ENCODE data around the gene PELI1. TPM values are rescaled to one million over a fixed set of nuclear protein-coding genes. Genes with fewer than 3 reads are reported as not detected.

The PELI1 gene
- total RNA-seq, 1 donor from 2014 or later = 88.7 TPM

DNA sequence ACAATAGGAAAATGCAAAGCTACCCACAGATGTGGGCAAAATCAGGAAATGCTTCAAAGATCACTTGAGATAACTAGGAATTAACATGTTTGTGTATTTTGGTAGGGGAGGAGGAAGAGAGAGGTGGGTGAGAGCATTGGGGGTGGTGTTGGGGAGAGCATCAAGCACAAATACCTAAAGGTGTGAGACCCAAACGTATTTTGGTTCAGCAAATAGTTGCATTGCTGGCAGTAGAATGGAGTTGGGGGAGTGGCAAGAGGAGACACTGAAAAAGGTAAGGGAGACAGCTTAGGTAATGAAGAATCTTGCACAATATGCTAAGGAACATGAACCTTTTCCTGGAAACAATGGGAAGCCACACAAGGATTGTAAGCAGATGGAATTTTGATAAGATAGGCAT lies 1.5 kb upstream of the PELI1 start:
- no peaks in the 10 kb centered on the region for H3K36me3 Mint-ChIP-seq
- no peak overlapping the region for H3K4me3 Mint-ChIP-seq
- Histone ChIP-seq H4K20me1 (ENCODE audit: low read depth) (peaks cover 18% of the 10 kb centered on the region), H3K79me2 (ENCODE audit: low read depth) (peaks cover 29% of the 10 kb centered on the region), H3K4me3 (no peak overlapping the region), H2AFZ (replicated peaks) (peak overlapping the region; percentile 30), H3K27ac (no peak overlapping the region), H3K4me1 (peaks cover 30% of the 10 kb centered on the region), H3F3A (ENCODE audit: low read depth) (no peaks in the 10 kb centered on the region), H3K4me2 (no peak overlapping the region), H3K9me3 (ENCODE audit: low read depth) (no peaks in the 10 kb centered on the region), H3K27me3 (no peaks in the 10 kb centered on the region), H3K9ac (no peak overlapping the region), H3K36me3 (no peaks in the 10 kb centered on the region)
- peaks cover 21% of the 10 kb centered on the region for H3K4me1 Mint-ChIP-seq
- H3K9me3 Mint-ChIP-seq = no peaks in the 10 kb centered on the region
- TF ChIP-seq EZH2phosphoT487 (IDR thresholded peaks at IDR 0.05) = no peak
- no peak for TF ChIP-seq EZH2 (IDR thresholded peaks at IDR 0.05)
- TF ChIP-seq, protein P1, sequence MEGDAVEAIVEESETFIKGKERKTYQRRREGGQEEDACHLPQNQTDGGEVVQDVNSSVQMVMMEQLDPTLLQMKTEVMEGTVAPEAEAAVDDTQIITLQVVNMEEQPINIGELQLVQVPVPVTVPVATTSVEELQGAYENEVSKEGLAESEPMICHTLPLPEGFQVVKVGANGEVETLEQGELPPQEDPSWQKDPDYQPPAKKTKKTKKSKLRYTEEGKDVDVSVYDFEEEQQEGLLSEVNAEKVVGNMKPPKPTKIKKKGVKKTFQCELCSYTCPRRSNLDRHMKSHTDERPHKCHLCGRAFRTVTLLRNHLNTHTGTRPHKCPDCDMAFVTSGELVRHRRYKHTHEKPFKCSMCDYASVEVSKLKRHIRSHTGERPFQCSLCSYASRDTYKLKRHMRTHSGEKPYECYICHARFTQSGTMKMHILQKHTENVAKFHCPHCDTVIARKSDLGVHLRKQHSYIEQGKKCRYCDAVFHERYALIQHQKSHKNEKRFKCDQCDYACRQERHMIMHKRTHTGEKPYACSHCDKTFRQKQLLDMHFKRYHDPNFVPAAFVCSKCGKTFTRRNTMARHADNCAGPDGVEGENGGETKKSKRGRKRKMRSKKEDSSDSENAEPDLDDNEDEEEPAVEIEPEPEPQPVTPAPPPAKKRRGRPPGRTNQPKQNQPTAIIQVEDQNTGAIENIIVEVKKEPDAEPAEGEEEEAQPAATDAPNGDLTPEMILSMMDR (IDR thresholded peaks at IDR 0.05) = no peak
- no peak for DNase-seq (ENCODE audit: low spot score)
- no peaks in the 10 kb centered on the region for H3K27me3 Mint-ChIP-seq (ENCODE audit: insufficient read depth, low read depth)
- H3K27ac Mint-ChIP-seq = no peak overlapping the region

DNA sequence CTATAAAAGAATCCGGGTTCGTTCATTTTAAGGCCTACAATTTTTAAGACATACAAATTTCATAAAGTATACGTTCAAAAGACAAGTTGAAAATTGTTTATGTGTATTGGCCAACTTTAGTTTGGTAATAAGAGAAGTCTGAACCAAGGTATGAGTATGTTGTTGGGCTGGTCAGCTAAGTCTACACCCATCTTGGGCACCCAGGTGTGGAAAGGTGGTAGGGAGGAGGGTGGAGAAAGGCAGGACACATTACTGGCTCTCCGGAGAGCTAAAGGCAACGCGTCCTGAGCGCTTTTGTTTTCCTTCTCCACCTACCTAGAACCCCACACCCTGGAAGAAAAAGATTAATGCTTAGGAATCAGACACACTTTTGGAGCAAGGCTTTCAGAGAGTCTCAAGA lies 899 bp upstream of the PELI1 start:
- Histone ChIP-seq H3K4me3 (no peak overlapping the region), H3K4me2 (peak overlapping the region; percentile 59), H3K4me1 (peaks cover 36% of the 10 kb centered on the region), H3K79me2 (ENCODE audit: low read depth) (peaks cover 35% of the 10 kb centered on the region), H3F3A (ENCODE audit: low read depth) (no peaks in the 10 kb centered on the region), H3K9me3 (ENCODE audit: low read depth) (no peaks in the 10 kb centered on the region), H3K27me3 (no peaks in the 10 kb centered on the region), H3K27ac (no peak overlapping the region), H3K9ac (no peak overlapping the region), H2AFZ (replicated peaks) (peak overlapping the region; percentile 30), H4K20me1 (ENCODE audit: low read depth) (peaks cover 24% of the 10 kb centered on the region), H3K36me3 (no peaks in the 10 kb centered on the region)
- no peaks in the 10 kb centered on the region for H3K36me3 Mint-ChIP-seq
- H3K27me3 Mint-ChIP-seq (ENCODE audit: insufficient read depth, low read depth) = no peaks in the 10 kb centered on the region
- peaks cover 25% of the 10 kb centered on the region for H3K4me1 Mint-ChIP-seq
- H3K4me3 Mint-ChIP-seq = peak overlapping the region; percentile 90
- no peak overlapping the region for H3K27ac Mint-ChIP-seq
- TF ChIP-seq, protein P1 (IDR thresholded peaks at IDR 0.05) = no peak
- TF ChIP-seq EZH2 (IDR thresholded peaks at IDR 0.05) (no peak), EZH2phosphoT487 (IDR thresholded peaks at IDR 0.05) (no peak)
- H3K9me3 Mint-ChIP-seq = no peaks in the 10 kb centered on the region
- no peak for DNase-seq (ENCODE audit: low spot score)

DNA sequence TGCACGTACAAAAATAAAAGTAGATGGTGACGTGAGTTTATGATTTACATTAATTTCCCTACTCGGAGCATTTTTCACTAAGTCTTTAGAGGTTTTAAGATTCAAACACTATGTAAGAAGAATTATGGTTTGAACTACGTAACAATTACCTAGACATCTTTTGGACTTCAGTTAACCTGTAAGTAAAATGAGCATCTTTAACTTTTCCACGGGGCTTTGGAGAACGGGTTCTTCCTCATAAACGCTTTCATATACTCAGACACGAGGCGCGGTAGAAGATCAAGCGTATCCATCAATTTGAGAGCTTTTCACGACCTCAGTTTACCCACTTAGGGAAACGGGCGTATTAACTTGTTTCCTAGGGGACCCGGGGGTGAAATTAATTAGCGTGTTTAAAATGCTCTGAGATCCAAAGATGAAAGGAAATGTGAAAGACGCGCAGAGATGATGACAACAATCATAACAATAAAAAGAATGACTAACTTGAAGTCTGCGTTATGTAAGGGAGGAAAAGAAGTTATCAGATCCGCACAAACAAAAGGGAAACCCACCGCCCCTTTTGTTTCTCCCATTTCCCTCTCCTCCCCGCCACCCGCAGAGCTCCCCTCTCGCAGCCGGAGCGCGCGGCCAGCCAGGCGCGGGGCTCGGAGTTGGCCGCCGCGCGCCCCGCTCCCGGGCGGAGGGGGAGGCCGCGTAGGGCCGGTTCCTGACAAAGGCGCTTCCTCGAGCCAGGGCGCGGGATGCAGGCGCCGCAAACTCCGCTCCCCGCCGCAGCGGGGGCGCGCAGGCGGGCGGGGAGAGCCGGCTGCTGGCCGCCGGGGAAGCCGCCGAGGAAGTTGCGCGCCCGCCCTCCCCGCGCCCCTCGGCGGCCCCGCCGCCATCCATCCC lies 807 bp downstream of the PELI1 start:
- Mint-ChIP-seq H3K27me3 (ENCODE audit: insufficient read depth, low read depth) (no peaks in the 10 kb centered on the region), H3K4me1 (peaks cover 29% of the 10 kb centered on the region), H3K9me3 (no peaks in the 10 kb centered on the region), H3K36me3 (peaks cover 5% of the 10 kb centered on the region), H3K4me3 (peak overlapping the region; percentile 93), H3K27ac (peak overlapping the region; percentile 80)
- Histone ChIP-seq H3F3A (ENCODE audit: low read depth) (no peaks in the 10 kb centered on the region), H3K9me3 (ENCODE audit: low read depth) (no peaks in the 10 kb centered on the region), H3K4me1 (peaks cover 37% of the 10 kb centered on the region), H3K36me3 (no peaks in the 10 kb centered on the region), H3K4me2 (peak overlapping the region; percentile 97), H3K9ac (peak overlapping the region; percentile 84), H3K27me3 (no peaks in the 10 kb centered on the region), H3K27ac (peak overlapping the region; percentile 96), H3K79me2 (ENCODE audit: low read depth) (peaks cover 52% of the 10 kb centered on the region), H4K20me1 (ENCODE audit: low read depth) (peaks cover 38% of the 10 kb centered on the region), H3K4me3 (peak overlapping the region; percentile 93), H2AFZ (replicated peaks) (peak overlapping the region; percentile 29)
- no peak for TF ChIP-seq EZH2 (IDR thresholded peaks at IDR 0.05)
- TF ChIP-seq, protein P1 (IDR thresholded peaks at IDR 0.05) = no peak
- TF ChIP-seq EZH2phosphoT487 (IDR thresholded peaks at IDR 0.05) = no peak
- DNase-seq (ENCODE audit: low spot score) = peak; percentile 89

Data from neural progenitor cell (in vitro differentiated cells).